GM13977 (cell line): ENCODE data around the gene MBD3L3.
"Not testable (repeated sequence)": the region's sequence is repeated elsewhere in the genome, so short reads cannot be mapped to it uniquely, and the experiment has no call there.

Source experiments
- DNase-seq: peaks from one replicate; pipeline ENCODE4 v3.0.0; 2012; ENCODE audit warnings: low spot score
- CTCF ChIP-seq: IDR thresholded peaks from 2 replicates; pipeline ENCODE4 v1.5.1; 2012; ENCODE audit warnings: mild to moderate bottlenecking, control low read depth; ENCODE audit not compliant: insufficient read depth; ENCODE audit errors: extremely low read depth, missing control alignments
- in situ Hi-C: fragments of 300-500 bp; cut with MboI; formaldehyde crosslinking; loops from one replicate; pipeline ENCODE4 v1.12.0; 2022; ENCODE audit warnings: low sequenced_read_pairs, low pct_unique_long_range_greater_than_20kb, mixed read lengths, inconsistent platforms; ENCODE audit not compliant: unreplicated experiment

Gene MBD3L3

GRCh38 chr19:7058576-7058975 is at the start of gene MBD3L3:
Gene MBD3L3 (minus strand): TSS chr19:7058676. CDS start chr19:7058605, 71 bp downstream.
- DNase-seq, in situ Hi-C loops: not testable (repeated sequence)

- no peak for DNase-seq
- in situ Hi-C loops: loop anchor here (10.0 kb wide), 1 partner anchor 238 kb away; the partner anchor contains the start of gene ARHGEF18
- no peak for TF ChIP-seq CTCF
These were observed 48.5 kb upstream of the MBD3L3 start for GRCh38 chr19:7106711-7107657.

- no peak for DNase-seq
- in situ Hi-C loops: loop anchor here (10.0 kb wide), 1 partner anchor 240 kb away; the partner anchor contains the start of gene ARHGEF18
- TF ChIP-seq CTCF: no peak
These were observed 46.4 kb upstream of the MBD3L3 start for GRCh38 chr19:7104747-7105447.

- in situ Hi-C loops: loop anchor here (10.0 kb wide), 1 partner anchor 243 kb away; the partner anchor contains the start of gene ARHGEF18
These were observed 43.2 kb upstream of the MBD3L3 start for GRCh38 chr19:7101498-7102253.

GRCh38 chr19:7099597-7099921 is 41.1 kb upstream of the MBD3L3 start:
- in situ Hi-C loops: no loop called here

More at GRCh38 chr19:7101498-7102253, 43.2 kb upstream of the MBD3L3 start:
- no peak for DNase-seq
- TF ChIP-seq CTCF: no peak

More at GRCh38 chr19:7099597-7099921, 41.1 kb upstream of the MBD3L3 start:
- DNase-seq: no peak
- TF ChIP-seq CTCF: no peak
